NCI-H446 treated with DMSO at 0.1 percent for 48 hours (cell line): Measurements from ENCODE around the gene PARVB.

Experiments used
- DNase-seq: peaks from one replicate; lab custom pipeline; 2025; lab: John Stamatoyannopoulos, UW

The PARVB gene

DNA sequence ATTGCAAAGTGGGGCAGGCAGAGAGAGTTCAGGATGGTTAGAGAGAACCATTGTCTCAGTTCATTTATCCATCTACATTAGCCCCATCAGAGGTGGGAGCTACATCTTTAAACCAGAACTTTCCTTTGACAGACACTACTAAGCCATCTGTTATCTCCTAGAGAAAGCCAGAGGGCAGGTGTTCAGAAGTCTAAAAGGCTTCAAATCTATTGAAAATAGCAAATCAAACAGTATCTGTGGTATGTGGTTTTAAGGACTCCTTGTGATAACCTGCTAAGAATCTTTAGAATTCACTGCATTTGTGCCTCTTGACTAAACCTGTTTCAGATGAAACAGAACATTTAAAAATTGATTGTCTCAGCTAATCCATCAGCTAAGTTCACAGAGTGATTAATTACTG lies 112.7 kb downstream of the PARVB start:
- DNase-seq: no peak

DNA sequence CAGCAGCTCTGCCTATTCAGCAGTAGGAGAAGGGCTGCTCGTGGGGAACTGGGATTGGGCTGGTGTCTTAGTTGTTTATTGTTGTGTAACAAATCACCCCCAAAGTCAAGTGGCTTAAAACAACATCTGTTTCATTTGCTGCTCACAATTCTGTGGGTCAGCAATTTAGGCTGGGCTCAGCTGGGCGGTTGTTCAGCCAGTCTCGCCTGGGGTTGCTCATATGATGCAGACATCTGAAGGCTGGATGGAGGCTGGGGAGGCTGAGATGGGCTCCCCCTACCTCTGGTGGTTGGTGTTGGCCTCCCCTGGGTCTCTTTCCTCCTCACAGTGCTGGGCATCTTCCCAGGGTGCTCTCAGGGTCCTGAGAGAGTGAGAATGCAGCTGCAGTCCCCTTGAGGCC lies 113.3 kb downstream of the PARVB start:
- DNase-seq: no peak

GRCh38 chr22:44139773-44140172 lies 115.7 kb downstream of the PARVB start:
- DNase-seq: no peak

DNA sequence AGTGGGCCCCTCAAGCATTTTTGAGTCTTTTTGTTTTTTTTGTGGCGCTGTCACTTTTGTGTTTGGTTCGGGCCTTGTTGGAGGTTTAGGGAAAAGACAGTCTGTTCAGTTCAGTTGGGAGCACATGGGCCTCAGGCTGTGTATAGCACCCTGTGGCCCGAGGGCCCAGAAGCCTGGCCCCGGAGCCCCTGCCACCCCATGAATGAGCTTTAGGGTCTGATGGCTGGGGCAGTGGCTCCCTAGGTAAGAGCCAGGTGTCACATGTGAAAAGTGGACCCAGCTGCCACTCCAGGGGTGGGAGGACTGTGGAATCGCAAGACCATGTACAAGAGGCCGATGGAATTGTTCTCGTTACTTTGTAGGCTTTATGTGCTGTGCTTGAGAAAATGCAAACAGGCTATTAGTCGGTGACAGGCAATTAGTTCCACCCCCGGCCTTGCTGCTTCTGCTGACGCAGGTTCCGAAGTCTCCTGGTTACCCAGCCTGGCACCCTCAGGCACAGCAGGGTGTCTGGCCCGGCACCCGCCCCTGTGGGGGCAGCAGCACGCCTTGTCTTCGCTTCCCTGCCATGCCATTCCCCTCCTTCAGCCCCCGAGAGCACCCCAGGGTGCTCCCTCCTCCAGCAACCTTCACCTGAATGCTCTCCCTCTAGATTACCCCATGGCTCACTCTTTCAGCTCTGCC lies 118.5 kb downstream of the PARVB start:
- no peak for DNase-seq

GRCh38 chr22:44143105-44143474 lies 119.0 kb downstream of the PARVB start:
- no peak for DNase-seq

GRCh38 chr22:44143579-44143978 lies 119.5 kb downstream of the PARVB start:
- DNase-seq: no peak

- DNase-seq: no peak
These were observed 120.0 kb downstream of the PARVB start for GRCh38 chr22:44144046-44144569.

DNA sequence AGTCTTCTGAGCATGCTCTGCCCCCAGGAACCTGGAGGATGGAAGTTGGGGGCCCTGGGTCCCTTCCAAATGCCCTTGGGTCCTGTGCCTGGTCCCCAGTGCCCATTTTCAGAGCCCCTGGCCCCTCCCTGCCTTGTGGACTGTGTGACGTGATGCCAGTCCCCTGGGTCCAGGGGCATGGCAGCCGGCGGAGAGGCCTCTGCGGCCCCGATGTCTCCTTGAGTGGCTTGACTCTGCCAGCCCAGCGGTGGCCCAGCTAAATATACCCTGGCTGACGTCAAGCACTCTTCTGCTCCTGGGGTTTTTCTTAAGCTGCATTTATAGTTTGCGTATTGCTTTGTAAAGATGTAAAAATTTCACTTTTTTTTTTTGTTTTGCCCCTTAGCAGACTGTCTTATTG lies 121.4 kb downstream of the PARVB start:
- DNase-seq: no peak

- no peak for DNase-seq
These were observed 122.2 kb downstream of the PARVB start for GRCh38 chr22:44146088-44146861.

DNA sequence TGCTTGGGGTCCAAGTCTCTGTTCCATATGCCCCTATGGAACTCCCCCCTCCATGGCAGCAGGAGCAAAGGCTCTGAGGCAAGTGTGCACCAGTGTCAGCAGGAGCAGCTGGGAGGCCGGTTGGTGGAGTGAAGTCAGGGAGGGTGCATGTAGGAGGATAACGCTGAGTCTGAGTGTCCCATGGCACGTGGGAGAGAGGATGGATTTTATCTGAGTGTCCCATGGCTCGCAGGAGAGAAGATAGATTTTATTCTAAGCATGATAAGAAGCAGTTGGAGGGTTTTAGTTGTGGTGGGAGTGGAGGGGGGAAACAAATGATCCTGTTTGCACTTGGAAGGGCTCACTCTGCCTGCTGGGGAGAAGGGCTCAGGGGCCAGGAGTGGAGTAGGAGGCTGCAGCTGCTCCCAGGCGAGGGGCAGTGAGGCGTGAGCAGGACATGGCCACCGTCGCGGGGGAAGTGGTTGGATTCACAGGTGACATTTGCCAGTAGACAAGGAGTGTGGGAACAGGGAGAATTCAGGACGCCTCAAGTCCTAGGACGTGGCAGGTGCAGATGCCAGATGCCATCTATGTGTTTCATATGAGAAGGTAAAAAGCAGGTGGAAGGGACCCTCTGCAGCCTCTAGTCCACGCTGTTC lies 123.0 kb downstream of the PARVB start:
- DNase-seq: no peak

- no peak for DNase-seq
These were observed 123.9 kb downstream of the PARVB start for GRCh38 chr22:44147821-44148574.

DNA sequence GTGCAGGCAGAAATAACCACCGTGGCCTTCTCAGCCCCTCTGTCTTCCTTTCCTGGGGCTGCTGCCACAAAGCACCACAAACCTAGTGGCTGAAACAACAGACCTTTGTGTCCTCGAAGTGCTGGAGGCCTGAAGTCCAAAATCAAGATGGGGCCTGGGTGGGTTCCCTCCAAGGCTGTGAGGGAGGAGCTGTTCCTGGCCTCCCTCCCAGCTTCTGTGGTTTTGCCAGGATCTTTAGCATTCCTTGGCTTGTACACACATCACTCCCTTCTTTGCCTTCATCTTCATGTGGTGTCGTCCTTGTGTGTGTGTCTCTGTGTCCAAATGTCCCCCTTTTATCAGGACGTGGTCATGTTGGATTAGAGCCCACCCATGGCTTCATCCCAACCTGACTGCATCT lies 127.6 kb downstream of the PARVB start:
- DNase-seq: no peak

GRCh38 chr22:44153710-44154109 lies 129.6 kb downstream of the PARVB start:
- no peak for DNase-seq

GRCh38 chr22:44154436-44154942 lies 130.4 kb downstream of the PARVB start:
- DNase-seq: no peak

DNA sequence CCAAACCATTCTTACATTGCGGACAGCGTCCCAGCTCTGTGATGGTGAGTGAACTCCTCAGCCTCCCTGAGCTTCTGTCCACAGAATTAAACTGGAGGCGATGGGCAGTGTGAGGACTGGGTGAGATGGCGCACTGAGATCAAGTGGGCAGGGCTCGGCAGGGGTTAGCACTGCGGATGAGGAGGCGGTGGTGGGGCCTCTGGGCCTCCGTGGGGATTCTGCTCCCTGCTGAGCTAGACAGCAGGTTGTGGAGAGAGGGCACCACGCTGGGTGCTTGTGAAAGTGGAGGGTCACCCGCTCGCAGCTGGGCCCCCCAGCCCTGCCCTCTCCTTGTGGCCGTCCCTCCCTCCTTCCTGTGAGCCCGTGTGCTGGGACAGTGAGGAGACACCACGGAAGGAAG lies 131.0 kb downstream of the PARVB start:
- DNase-seq: no peak

- DNase-seq: no peak
These were observed 134.0 kb downstream of the PARVB start for GRCh38 chr22:44157916-44158618.

DNA sequence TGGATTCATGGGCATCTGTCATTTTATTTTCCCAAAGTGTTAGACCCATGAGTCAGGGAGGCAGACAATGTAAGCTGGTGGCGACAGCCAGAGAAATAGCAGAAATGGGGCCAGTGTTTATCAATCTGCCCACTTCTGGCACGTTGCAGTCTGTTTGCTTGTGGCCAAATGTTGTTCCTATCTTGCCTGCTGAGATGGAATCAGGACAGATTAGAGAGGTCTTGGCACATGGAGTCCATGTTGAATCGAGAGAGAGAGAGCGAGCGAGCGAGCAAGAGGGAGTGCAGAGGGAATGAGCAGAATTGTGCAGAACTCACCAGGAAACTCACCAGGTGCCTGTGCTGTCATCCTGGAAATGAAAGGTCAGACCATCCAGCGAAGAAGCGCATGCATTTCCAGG lies 134.7 kb downstream of the PARVB start:
- DNase-seq: peak; percentile 89

DNA sequence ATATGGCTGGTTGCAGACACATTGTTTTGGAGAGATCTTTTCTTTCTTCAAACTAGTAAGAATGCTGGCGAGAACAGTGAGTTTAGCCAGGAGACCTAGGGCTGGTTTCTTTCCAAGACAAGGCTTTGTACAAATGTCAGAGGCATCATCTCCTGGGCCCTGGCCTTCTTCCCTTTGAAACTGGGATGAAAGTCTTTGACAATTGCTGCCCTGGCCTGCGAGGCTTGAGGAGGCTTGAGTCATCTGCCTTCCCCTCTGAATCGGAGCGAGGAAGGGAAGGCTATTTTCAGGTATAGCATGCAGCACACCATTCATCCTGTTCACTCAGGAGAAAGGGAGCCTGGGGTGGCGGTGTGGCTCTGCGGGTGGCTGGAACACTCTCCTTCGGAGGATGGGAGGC lies 135.1 kb downstream of the PARVB start:
- DNase-seq: no peak

DNA sequence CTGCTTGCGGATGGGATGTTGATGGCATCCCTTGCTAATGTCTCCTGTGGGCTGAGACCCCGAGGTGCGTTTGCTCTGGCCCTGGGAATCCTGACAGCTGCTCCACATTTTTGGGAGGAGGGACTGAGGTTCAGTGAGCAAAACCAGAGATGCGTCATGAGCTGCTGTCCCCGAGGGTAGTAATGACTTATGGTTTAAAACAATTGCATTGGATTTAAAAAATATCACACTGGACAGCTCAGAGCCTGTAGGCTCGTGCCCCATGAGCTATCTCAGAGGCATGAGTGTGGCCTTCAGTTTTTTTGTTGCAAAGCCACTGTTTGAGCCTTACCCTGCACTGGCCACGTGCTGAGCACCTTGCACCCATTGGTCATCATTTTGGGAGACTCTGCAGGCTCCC lies 135.7 kb downstream of the PARVB start:
- no peak for DNase-seq

DNA sequence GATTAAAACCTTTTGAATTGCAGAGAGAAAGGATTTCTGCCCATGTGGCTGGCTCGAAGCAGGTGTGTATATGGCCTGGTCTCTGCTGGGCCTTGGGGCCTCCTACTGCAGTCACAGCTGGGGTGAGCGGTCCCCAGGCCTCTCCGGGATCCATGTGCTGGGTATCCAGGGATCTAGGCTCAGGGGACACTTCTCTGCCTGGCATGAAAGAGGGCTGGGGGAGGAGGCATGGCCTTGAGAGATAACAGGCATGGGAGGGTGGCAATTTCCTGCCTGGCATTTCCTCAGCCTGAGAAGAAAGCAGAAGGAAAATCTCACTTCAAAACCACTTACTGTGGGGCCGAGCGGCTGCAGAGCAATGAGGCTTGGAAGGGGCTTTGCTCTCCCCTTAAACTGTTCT lies 136.3 kb downstream of the PARVB start:
- no peak for DNase-seq

- no peak for DNase-seq
These were observed 137.6 kb downstream of the PARVB start for GRCh38 chr22:44161673-44162072.
